ENCODE measurements around the gene QARS1. TPM values are rescaled to one million over a fixed set of nuclear protein-coding genes. Genes with fewer than 3 reads are reported as not detected.

QARS1 gene
- total and polyA plus RNA-seq, 2 experiments from 2014 or later = 173 to 373 TPM

GRCh38 chr3:49054344-49054862 is 50.2 kb downstream of the QARS1 start:
- no peak for DNase-seq (ENCODE audit: low spot score)
- Histone ChIP-seq H3F3A (replicated peaks; ENCODE audit: low read depth) (0 out of 2 replicates have a peak, but pooled peaks cover 2% of the 10 kb centered on the region), H3K4me2 (no peak overlapping the region), H3K36me3 (ENCODE audit: insufficient read depth) (peaks cover 29% of the 10 kb centered on the region), H3K27me3 (ENCODE audit: insufficient read depth) (no peaks in the 10 kb centered on the region), H3K27ac (ENCODE audit: low read depth) (no peak overlapping the region), H3K4me3 (no peak overlapping the region), H2AFZ (no peak overlapping the region), H3K4me1 (ENCODE audit: insufficient read depth) (no peaks in the 10 kb centered on the region), H4K20me1 (replicated peaks; ENCODE audit: insufficient read depth) (peaks cover 24% of the 10 kb centered on the region), H3K79me2 (replicated peaks; ENCODE audit: insufficient read depth) (peaks cover 37% of the 10 kb centered on the region), H3K9me2 (ENCODE audit: insufficient read depth) (no peaks in the 10 kb centered on the region)
- Mint-ChIP-seq H3K27me3 (ENCODE audit: insufficient read depth, low read depth, poor library complexity) (peaks cover 1% of the 10 kb centered on the region), H3K4me3 (no peak overlapping the region), H3K36me3 (ENCODE audit: low read depth) (peaks cover 66% of the 10 kb centered on the region), H3K4me1 (no peaks in the 10 kb centered on the region), H3K9me3 (no peaks in the 10 kb centered on the region), H3K27ac (no peak overlapping the region)
- ATAC-seq = no peak
- TF ChIP-seq CTCF (conservative IDR thresholded peaks at IDR 0.05; ENCODE audit: low read depth in 2 of 2) (no peak), NANOG (IDR thresholded peaks at IDR 0.05; ENCODE audit: borderline replicate concordance) (no peak), EZH2phosphoT487 (IDR thresholded peaks at IDR 0.05; ENCODE audit: unreplicated experiment) (no peak), JUNB (IDR thresholded peaks at IDR 0.05; ENCODE audit: unreplicated experiment) (no peak), POLR2AphosphoS5 (IDR thresholded peaks at IDR 0.05; ENCODE audit: low read depth) (no peak), ZNF114 (CRISPR knock-in tag; IDR thresholded peaks at IDR 0.05) (no peak), CREB1 (CRISPR knock-in tag; IDR thresholded peaks at IDR 0.05; ENCODE audit: low read depth) (no peak), ZNF331 (CRISPR knock-in tag; IDR thresholded peaks at IDR 0.05; ENCODE audit: low read depth) (no peak), REST (IDR thresholded peaks at IDR 0.05; ENCODE audit: unreplicated experiment) (no peak), STAT1 (IDR thresholded peaks at IDR 0.05; ENCODE audit: unreplicated experiment) (no peak), ZNF462 (CRISPR knock-in tag; IDR thresholded peaks at IDR 0.05) (no peak), ETS1 (IDR thresholded peaks at IDR 0.05) (no peak), EZH2 (IDR thresholded peaks at IDR 0.05; ENCODE audit: low read depth, unreplicated experiment) (no peak)
